Activated CD4-positive, alpha-beta T cell treated with anti-CD3 and anti-CD28 coated beads, Interleukin-2, amount 50 U/mL, for 16 hours (primary cell): ENCODE measurements around the gene LRRC59.
"Not testable (repeated sequence)": the region's sequence is repeated elsewhere in the genome, so short reads cannot be mapped to it uniquely, and the experiment has no call there.

Experiments used
- DNase-seq: peaks from one replicate; pipeline ENCODE4 v3.0.0-alpha.2; 2020

LRRC59 gene

DNA sequence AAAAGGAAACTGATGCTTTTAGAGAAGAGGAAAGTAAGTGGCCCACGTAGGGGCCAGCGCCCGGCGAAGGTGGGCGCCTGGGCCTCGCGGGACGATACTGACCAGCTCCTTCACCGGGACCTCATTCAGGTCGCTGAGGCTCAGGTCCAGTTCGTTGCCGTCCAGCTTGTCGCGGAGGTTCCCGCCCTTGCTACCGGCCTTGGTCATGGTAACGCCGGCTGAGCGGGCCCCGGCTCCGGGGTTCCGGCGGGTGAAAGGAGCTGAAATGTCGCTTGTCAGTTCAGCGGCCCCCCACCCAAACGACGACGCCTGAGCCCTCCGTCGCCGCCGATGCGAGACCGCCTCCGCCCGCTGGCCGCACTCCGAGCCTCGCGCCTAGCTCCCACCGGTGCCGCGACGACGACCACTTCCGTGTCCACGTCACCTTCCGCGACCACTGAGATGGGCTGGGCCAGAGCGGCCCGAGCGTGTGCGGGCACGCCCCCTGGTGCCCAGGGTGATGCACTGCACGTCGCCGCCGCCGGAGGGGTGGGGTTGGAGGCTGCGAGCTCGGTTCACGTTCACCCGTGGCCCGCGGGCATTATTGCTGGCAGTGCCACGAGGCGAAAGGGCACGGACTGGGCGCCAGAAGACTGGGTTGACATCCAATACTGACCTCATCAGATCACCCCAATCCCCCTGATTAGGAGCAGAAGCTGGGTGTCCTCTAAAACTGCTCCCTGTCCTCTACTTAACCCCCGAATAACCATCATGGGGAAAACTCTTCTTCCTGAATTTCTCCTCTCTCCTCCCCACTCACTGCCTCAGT lies at the start of gene LRRC59:
Gene LRRC59 (minus strand): TSS at position 413 of the 808 bp plus-strand sequence. CDS start 206 bp downstream, at position 207.
- peak; percentile 93 for DNase-seq

DNA sequence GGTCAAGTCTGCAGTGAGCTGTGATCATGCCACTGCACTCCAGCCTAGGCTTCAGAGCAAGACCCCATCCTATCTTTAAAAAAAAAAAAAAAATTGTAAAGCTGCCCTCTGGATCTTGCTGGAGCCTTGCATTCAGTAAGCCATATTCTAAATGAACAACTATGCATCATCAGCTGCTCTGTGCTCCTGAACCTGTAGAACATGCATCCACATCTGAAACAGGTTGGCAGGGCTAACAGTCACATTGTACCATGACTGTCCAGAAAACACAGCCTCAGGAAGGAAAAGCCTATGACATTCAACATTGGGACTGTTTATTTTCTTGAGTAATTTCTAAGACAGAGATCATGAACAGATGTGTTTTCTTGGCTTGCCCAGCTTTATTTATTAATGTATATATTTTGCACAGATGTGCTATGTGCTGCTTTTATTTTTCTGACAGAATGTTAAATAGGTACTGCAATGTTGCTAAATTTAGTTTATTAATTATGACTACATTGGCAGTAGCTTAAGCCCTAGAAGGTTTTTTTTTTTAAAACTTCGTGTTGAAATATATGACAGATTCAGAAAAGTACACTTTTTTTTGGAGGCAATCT lies 48.5 kb upstream of the LRRC59 start:
- DNase-seq, result no peak

DNA sequence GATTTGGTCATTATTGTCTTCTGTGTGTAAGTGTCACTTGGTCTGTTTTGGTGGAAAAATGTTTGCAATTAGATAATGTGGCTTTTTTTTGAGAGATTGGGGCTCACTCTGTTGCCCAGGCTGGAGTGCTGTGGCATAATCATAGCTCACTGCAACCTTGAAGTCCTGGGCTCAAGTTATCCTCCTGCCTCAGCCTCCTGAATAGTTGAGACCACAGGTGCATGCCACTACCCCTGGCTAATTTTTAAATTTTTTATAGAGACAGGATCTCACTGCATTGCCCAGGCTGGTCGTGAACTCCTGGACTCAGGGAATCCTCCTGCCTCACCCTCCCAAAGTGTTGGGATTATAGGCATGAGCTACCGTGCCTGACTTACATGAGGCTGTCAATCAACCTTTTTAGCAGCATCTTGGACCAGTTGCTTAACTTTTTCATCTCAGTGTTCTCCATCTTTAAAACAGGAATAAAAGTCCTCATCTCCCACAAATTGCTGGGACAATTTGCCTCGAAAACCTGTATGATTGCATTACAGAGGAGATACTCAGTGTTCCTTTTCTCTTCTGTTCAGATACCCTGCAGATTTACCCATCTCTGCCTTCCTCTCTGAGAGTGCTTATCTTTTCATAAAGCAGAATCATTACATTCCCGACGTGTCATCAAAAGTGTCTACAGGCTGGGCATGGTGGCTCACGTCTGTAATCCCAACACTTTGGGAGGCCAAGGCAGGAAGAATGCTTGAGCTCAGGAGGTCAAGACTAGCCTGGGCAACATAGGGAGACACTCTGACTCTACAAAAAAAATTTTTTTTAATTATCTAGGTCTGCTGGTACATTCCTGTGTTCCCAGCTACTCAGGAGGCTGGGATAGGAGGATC lies 47.8 kb upstream of the LRRC59 start:
- no peak for DNase-seq

- no peak for DNase-seq
These were observed 46.2 kb upstream of the LRRC59 start for GRCh38 chr17:50443505-50443974.

- DNase-seq, result no peak
These were observed 43.8 kb upstream of the LRRC59 start for GRCh38 chr17:50440838-50441829.

DNA sequence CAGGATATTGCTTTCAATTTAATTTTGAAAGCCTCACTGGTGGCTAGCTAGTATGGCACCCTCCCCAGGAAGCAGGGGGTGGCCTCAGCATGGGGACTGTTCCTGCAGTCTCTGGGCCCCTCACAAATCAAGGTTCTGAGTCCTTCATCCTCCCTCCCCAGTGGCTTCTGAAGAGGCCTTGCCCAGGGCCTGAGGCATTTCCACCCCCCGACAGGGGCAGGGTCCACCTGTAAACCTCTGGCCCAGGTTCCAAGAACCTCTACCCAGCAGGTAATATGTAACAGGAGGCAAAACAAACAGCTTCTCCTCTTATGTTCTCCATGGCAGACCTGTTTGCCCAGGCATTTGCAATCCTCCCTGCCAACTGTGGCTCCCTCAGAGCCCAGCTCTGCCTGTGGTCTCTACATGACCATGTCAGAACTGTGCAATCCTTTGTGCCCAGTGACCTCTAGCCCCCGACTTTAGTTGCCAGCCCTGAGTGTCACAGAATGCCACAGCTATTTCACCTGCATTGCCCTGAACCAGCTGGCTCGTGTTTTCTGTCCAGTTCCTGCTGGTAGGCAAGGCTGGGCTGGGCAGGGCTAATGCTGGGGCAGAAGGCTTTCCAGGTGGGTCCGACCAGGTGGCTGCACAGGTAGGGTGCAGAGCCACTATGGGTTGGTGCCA lies 43.0 kb upstream of the LRRC59 start:
- no peak for DNase-seq

DNA sequence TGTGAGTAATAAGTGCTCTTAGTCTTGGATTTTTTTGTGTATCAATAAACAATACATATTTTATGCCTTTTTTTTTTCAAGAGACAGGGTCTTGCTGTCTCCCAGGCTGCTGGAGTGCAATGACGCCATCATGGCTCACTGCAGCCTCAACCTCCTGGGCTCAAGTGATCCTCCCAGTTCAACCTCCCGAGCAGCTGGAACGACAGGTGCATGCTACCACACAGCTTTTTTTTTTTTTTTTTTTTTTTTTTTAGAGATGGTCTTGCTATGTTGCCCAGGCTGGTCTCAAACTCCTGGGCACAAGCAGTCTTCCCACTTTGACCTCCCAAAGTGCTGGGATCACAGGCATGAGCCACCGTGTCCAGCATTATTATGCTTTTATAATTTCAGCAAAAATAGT lies 41.7 kb upstream of the LRRC59 start:
- no peak for DNase-seq

- DNase-seq, result no peak
These were observed 40.1 kb upstream of the LRRC59 start for GRCh38 chr17:50437409-50437808.

DNA sequence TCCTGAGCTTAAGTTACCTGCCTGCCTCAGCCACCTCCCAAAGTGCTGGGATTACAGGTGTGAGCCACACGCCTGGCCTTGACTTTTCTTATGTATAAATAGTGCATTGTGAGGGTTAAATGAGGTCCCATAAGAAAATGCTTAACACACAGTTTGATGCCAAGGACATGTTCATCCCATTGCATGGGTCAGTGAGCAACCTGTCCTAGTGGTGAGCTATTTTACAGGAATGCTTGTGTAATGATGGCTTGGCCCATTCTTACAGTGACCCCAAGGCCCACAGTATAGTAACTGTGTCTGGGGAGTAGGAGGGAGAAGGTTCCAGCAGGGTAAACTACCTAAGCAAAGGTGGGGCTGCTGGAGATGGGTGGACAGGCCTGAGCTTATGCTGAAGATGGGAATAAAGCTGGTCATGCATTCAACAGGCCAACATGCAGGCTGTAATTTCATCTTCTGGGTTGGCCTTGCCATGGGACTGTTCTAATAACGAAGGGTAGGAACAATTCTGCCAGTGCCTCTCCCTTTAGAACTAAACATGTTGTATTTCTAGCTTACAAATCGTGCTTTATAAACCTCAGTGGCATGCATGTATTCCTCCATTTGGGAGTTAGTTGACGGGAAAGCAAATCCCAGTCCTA lies 34.9 kb upstream of the LRRC59 start:
- no peak for DNase-seq

DNA sequence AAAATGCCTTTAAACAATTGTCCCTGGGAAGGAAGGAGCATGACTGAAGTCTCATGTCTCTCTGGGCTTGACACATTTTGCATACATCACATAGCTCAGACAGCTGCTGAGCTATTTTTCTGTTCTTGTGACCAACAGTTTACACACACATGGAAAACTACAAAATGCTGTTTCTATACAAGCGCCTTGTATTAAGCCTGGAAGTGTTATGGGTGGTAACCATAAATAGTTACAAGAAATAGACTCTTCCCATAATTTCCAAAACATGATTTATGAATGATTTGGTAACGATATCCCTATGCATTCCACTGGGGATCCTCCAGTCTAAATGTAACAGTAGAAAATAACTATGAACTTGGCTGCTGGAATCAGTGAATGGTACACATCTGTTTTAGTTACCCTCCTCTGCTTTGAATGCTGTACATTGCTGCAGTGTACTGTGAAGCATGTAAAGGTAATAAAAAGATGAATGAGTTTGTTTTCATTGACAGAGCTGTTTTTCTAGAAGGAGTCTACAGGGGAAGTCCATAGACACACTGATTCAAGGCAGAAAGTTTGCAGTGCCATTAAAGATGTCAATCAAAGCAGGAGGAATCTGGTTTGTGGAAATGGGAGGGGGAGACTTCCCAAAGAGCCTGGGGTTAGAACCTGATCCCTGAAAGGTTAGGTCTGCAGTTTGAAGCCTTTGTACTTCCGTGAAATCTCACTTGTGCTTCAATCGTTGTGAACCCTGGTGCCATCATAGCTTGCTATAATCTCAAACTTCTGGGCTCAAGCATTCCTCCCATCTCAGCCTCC lies 33.7 kb upstream of the LRRC59 start:
- no peak for DNase-seq

DNA sequence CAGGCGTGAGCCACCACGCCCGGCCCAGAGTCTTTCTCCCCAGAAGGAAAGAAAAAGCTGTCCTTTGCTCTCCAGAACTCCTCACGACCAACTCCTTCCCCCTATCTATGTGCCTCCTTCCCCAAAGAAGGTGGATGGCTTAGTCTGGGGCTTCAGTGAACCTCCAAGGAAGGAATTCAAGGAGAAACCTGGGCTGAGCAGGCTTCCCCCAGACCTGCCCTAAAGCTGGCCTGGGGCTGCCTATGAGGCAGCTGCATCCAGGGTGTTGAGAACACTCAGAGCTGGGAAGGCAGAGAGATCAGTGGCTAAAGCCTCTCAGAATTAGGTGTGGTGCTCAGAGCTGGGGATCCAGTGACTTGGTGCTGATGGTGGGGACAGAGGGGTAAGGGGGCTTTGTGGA lies 32.5 kb upstream of the LRRC59 start:
- DNase-seq, result no peak

GRCh38 chr17:50428831-50429424 lies 31.6 kb upstream of the LRRC59 start:
- no peak for DNase-seq

DNA sequence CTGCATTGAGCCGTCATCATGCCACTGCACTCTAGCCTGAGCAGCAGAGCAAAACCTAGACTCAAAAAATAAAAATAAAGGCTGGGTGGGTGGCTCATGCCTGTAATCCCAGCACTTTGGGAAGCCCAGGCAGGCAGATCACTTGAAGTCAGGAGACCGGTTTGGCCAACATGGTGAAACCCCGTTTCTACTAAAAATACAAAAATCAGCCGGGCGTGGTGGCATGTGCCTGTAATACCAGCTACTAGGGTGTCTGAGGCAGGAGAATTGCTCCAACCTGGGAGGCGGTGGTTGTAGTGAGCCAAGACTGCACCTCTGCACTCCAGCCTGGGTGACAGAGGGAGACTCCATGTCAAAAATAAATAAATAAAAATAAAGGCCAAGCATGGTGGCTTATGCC lies 30.8 kb upstream of the LRRC59 start:
- not testable (repeated sequence) for DNase-seq

GRCh38 chr17:50426814-50427787 lies 29.8 kb upstream of the LRRC59 start:
- DNase-seq, result peak; percentile 35

DNA sequence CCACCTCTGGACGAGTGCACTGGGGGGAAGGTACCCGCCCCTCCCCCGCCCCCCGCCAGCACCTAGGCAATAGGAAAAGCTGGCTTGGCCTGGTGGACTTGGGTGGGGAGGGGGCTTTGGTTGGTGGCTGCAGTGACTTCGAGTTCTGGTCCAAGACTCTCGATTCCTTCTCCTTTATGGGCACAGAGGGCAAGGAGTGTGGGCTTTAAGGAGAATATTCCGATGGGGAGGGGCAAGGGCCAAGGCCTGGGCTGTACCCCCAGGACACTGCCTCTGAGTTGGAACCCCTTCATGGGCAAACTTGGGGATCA lies 29.1 kb upstream of the LRRC59 start:
- DNase-seq, result no peak

GRCh38 chr17:50425682-50426471 lies 28.6 kb upstream of the LRRC59 start, which contains the start of gene ACSF2:
ACSF2 (plus strand) TSS chr17:50426218; CDS start chr17:50426262, 44 bp downstream.
- DNase-seq, result peak; percentile 72

DNA sequence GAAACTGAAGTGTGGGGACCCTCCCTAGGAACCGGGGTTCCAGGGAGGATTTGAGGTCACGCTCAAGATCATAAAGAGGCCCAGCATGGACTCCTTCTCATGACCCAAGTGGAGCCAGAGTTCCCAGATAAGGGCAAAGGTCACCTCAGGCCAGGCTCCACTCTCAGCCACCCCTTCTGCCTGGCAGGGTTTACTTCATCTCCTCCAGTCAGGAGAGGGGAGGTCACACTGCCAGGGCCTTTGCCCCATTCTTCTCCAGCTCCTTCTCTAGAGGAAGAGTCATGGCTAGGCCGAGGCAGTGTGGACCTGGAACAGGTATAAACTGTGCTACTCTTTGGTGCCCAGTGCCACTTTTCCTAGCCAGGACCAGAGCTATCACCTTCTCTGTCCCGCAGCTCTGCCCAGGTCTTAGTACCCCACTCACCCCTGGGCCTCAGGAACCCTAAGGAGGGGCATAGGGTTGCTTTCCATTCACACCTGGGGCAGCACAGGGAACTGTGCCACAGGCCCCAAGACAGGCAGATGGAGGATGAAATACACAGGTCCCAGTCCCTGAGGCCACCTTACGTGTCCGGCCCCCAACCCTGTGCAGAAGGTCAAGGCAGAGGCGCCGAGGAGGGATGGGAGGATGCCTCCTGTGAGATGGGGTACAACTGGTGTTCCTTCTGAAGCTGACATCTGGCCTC lies 27.8 kb upstream of the LRRC59 start:
- DNase-seq, result no peak
